Nephron progenitor cell (in vitro differentiated cells): Measurements from ENCODE around the gene PSTPIP1.

ENCODE experiments used
- DNase-seq: peaks from one replicate; pipeline ENCODE4 v3.0.0; 2021
- H3K27ac Mint-ChIP-seq: 2 replicates; pipeline ENCODE4 v1.8.0; 2021; ENCODE audit warnings: mild to moderate bottlenecking, moderate library complexity, mixed read lengths
- H3K27me3 Mint-ChIP-seq: 2 replicates; pipeline ENCODE4 v1.8.0; 2021; ENCODE audit warnings: mild to moderate bottlenecking, low read depth, mixed read lengths; ENCODE audit not compliant: poor library complexity
- H3K36me3 Mint-ChIP-seq: 2 replicates; pipeline ENCODE4 v1.8.0; 2021; ENCODE audit warnings: low read depth, mixed read lengths
- H3K4me1 Mint-ChIP-seq: 2 replicates; pipeline ENCODE4 v1.8.0; 2021; ENCODE audit warnings: mixed read lengths
- H3K4me3 Mint-ChIP-seq: 2 replicates; pipeline ENCODE4 v1.8.0; 2021; ENCODE audit warnings: mild to moderate bottlenecking, moderate library complexity, mixed read lengths
- H3K9me3 Mint-ChIP-seq: 2 replicates; pipeline ENCODE4 v1.8.0; 2021; ENCODE audit warnings: mild to moderate bottlenecking, moderate library complexity, mixed read lengths
- CTCF ChIP-seq: fragments of 200-600 bp; sonication (generic); IDR thresholded peaks from 2 replicates; pipeline ENCODE4 v1.5.0; 2021; ENCODE audit warnings: antibody characterized with exemption

PSTPIP1 gene

DNA sequence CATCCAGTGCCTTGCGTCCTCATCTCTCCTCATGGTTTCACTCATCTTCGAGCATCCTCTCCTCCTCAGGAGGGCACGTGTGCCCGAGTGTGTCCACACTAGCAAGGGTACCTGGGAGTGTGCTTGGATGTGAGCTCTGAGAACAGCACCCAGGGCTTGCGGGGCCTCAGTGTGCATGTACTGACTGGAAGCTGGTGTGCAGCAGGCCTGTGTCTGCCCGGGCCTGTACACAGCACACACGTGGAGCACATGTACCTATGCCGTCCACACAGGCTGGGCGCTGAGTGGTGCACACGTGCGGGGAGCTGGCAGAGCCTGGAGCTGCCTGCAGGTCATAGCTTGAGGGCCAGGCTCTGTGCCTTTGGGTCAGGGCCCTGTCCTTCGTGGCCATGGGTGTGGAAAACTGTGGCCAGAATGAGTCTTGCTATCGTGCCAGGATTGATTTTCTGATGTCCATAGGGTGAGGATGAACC is 41.1 kb downstream of the PSTPIP1 start:
- H3K4me3 Mint-ChIP-seq = no peak overlapping the region
- TF ChIP-seq CTCF = no peak
- H3K9me3 Mint-ChIP-seq = peaks cover 15% of the 10 kb centered on the region
- DNase-seq = no peak
- no peaks in the 10 kb centered on the region for H3K27me3 Mint-ChIP-seq
- peaks cover 25% of the 10 kb centered on the region for H3K36me3 Mint-ChIP-seq
- peak overlapping the region; percentile 89 for H3K27ac Mint-ChIP-seq
- peaks cover 20% of the 10 kb centered on the region for H3K4me1 Mint-ChIP-seq

- DNase-seq = no peak
- Mint-ChIP-seq H3K36me3 (peaks cover 32% of the 10 kb centered on the region), H3K4me3 (no peak overlapping the region), H3K4me1 (peaks cover 13% of the 10 kb centered on the region), H3K27me3 (no peaks in the 10 kb centered on the region), H3K9me3 (peaks cover 20% of the 10 kb centered on the region), H3K27ac (peak overlapping the region; percentile 89)
- no peak for TF ChIP-seq CTCF
Observed at GRCh38 chr15:77036537-77037387, 41.8 kb downstream of the PSTPIP1 start.

GRCh38 chr15:77037388-77038209 is 42.7 kb downstream of the PSTPIP1 start:
- Mint-ChIP-seq H3K9me3 (peaks cover 20% of the 10 kb centered on the region), H3K27me3 (no peaks in the 10 kb centered on the region), H3K36me3 (peaks cover 39% of the 10 kb centered on the region), H3K27ac (peak overlapping the region; percentile 72), H3K4me1 (peaks cover 11% of the 10 kb centered on the region), H3K4me3 (no peak overlapping the region)
- TF ChIP-seq CTCF = no peak
- DNase-seq = no peak

DNA sequence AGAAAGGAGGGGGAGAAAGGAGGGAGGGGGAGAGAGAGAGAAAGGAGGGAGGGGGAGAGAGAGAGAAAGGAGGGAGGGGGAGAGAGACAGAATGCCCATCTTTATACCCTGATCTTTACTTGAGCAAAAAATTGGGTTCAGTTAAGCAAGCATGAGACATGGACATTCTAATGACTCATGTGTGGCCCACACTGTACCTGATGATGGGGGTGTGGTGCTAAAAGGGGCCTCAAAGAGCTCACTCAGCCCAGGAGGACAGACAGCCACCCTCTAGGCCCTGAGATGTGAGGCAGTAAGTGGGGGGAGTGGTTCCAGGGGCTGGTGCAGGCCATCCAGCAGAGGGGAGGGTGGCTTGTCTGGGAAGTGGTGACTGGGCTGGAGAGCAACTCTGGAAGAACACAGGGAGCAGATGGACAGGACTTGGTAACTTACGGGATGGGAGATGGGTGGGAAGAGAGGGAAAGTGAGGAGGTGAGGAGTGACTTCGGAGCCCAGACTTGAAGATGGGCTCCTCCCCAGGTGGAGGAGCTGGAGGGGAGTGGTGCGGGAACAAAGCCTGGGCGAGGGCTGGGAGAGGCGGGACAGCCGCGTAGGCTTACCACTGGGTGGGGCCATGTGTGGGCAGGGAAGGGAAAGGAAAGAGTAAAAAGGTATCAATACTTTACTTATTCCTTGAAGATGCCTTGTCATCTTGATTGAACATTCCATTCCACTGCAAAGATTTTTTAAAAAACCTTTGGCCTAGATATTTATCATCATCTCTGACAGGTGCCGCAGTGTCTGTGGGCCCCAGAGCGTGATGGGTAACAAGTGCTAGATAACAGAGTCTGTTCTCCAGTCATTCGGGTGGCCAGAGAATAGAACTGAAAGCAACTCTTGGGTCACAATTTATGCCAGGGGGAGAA is 43.6 kb downstream of the PSTPIP1 start:
- Mint-ChIP-seq H3K9me3 (peaks cover 20% of the 10 kb centered on the region), H3K27ac (no peak overlapping the region), H3K36me3 (peaks cover 47% of the 10 kb centered on the region), H3K27me3 (no peaks in the 10 kb centered on the region), H3K4me1 (peaks cover 10% of the 10 kb centered on the region), H3K4me3 (no peak overlapping the region)
- DNase-seq = no peak
- no peak for TF ChIP-seq CTCF

GRCh38 chr15:77039217-77039533 is 44.2 kb downstream of the PSTPIP1 start:
- no peak overlapping the region for H3K27ac Mint-ChIP-seq
- H3K9me3 Mint-ChIP-seq = peaks cover 20% of the 10 kb centered on the region
- no peaks in the 10 kb centered on the region for H3K27me3 Mint-ChIP-seq
- H3K4me1 Mint-ChIP-seq = peaks cover 6% of the 10 kb centered on the region
- no peak for DNase-seq
- no peak overlapping the region for H3K4me3 Mint-ChIP-seq
- no peak for TF ChIP-seq CTCF
- H3K36me3 Mint-ChIP-seq = peaks cover 50% of the 10 kb centered on the region
